OCI-LY7 (cell line): ENCODE results near the gene PSKH1. TPM values are rescaled to one million over a fixed set of nuclear protein-coding genes. Genes with fewer than 3 reads are reported as not detected.

Experiments used
- BruUV-seq: library from RNA; stranded (reverse); fragments of 400-500 nt; replicated peaks from 2 replicates; lab custom pipeline; 2021; lab: Mats Ljungman, UMichigan
- CTCF ChIA-PET: fragments of 300-600 bp; sonication (Branson Sonifier 250); formaldehyde crosslinking; loops from one replicate; lab custom pipeline; 2022; ENCODE audit warnings: antibody characterized with exemption; ENCODE audit not compliant: unreplicated experiment; lab: Charles Lee
- POLR2A ChIA-PET: fragments of 300-600 bp; sonication (Branson Sonifier 250); formaldehyde crosslinking; loops from one replicate; lab custom pipeline; 2022; ENCODE audit warnings: antibody characterized with exemption; lab: Charles Lee
- DNase-seq: peaks from one replicate; pipeline ENCODE4 v3.0.0-alpha.2; 2015; ENCODE audit warnings: low spot score
- H2AFZ ChIP-seq: fragments of 200-600 bp; sonication (generic), shearing (Covaris generic); 2 replicates; pipeline ENCODE4 v1.6.1; 2014; ENCODE audit warnings: mild to moderate bottlenecking, antibody characterized with exemption, low read length, moderate library complexity
- H3K27ac ChIP-seq: fragments of 200-600 bp; sonication (generic); 2 replicates; pipeline ENCODE4 v1.5.1; 2014; ENCODE audit warnings: mixed run types, low read depth, mild to moderate bottlenecking, moderate library complexity, low read length, inconsistent platforms; ENCODE audit not compliant: poor library complexity, severe bottlenecking
- H3K36me3 ChIP-seq: fragments of 200-600 bp; sonication (generic); 2 replicates; pipeline ENCODE4 v1.6.1; 2014; ENCODE audit warnings: mild to moderate bottlenecking, antibody characterized with exemption, low read length, moderate library complexity, mixed read lengths; ENCODE audit not compliant: insufficient read depth
- H3K4me1 ChIP-seq: fragments of 200-600 bp; sonication (generic); 2 replicates; pipeline ENCODE4 v1.5.1; 2014; ENCODE audit warnings: mild to moderate bottlenecking, low read length; ENCODE audit not compliant: insufficient read depth, poor library complexity, severe bottlenecking
- H3K4me2 ChIP-seq: fragments of 200-600 bp; sonication (generic); 2 replicates; pipeline ENCODE4 v1.6.1; 2014; ENCODE audit warnings: mild to moderate bottlenecking, low read length
- H3K4me3 ChIP-seq: fragments of 200-600 bp; sonication (generic); 2 replicates; pipeline ENCODE4 v1.5.1; 2014; ENCODE audit warnings: mild to moderate bottlenecking, low read depth, low read length; ENCODE audit not compliant: poor library complexity, severe bottlenecking
- H3K79me2 ChIP-seq: fragments of 200-600 bp; sonication (generic); 2 replicates; pipeline ENCODE4 v1.6.1; 2016; ENCODE audit warnings: low read depth, mild to moderate bottlenecking, low read length, moderate library complexity, mixed read lengths; ENCODE audit not compliant: insufficient read depth
- H3K9me2 ChIP-seq: fragments of 200-600 bp; sonication (generic); 2 replicates; pipeline ENCODE4 v1.6.1; 2016; ENCODE audit warnings: mild to moderate bottlenecking, low read length, mixed read lengths; ENCODE audit not compliant: insufficient read depth
- H3K9me3 ChIP-seq: fragments of 200-600 bp; sonication (generic); 2 replicates; pipeline ENCODE4 v1.6.1; 2014; ENCODE audit warnings: mild to moderate bottlenecking, mixed run types, low read length, mixed read lengths
- H4K20me1 ChIP-seq: fragments of 200-600 bp; sonication (generic); 2 replicates; pipeline ENCODE4 v1.6.1; 2014; ENCODE audit warnings: mild to moderate bottlenecking, antibody characterized with exemption, low read length, moderate library complexity, mixed read lengths; ENCODE audit not compliant: insufficient read depth
- CTCF ChIP-seq: fragments of 200-600 bp; sonication (generic); conservative IDR thresholded peaks from 2 replicates; pipeline ENCODE4 v1.5.1; 2014; ENCODE audit warnings: mild to moderate bottlenecking, antibody characterized with exemption, low read length, moderate library complexity, mixed read lengths
- EZH2phosphoT487 ChIP-seq: fragments of 200-600 bp; sonication (generic); IDR thresholded peaks from 2 replicates; pipeline ENCODE4 v1.6.1; 2018; ENCODE audit warnings: low read depth, borderline replicate concordance, mild to moderate bottlenecking, mixed run types, antibody characterized with exemption, low read length, moderate library complexity, mixed read lengths
- intact Hi-C: fragments of 100-400 bp; cut with micrococcal nuclease; formaldehyde crosslinking; loops from one replicate; pipeline ENCODE4 v1.10.0; 2022; ENCODE audit not compliant: unreplicated experiment
- total RNA-seq, 2 experiments: library from RNA; depleted of rRNA in 1 of 2; stranded (reverse); fragments of >200 nt in 1 of 2; shearing (Covaris generic) in 1 of 2; gene quantifications; 2 replicates each; pipeline ENCODE4 v1.2.3, GENCODE V29; 2014 to 2022

PSKH1 gene
- total RNA-seq, 2 experiments from 2014 or later: 10.4 to 27.1 TPM

- CTCF ChIA-PET: no interaction called here
- H3K79me2 ChIP-seq: no peaks in the 10 kb centered on the region
- BruUV-seq: no TSS peak
- TF ChIP-seq EZH2phosphoT487: no peak
- TF ChIP-seq CTCF: peak; percentile 89
- peaks cover 22% of the 10 kb centered on the region for H3K4me1 ChIP-seq
- H3K9me2 ChIP-seq: no peaks in the 10 kb centered on the region
- no peak overlapping the region for H3K4me3 ChIP-seq
- no peaks in the 10 kb centered on the region for H3K9me3 ChIP-seq
- no peak overlapping the region for H3K4me2 ChIP-seq
- H4K20me1 ChIP-seq: no peaks in the 10 kb centered on the region
- POLR2A ChIA-PET: no interaction called here
- H2AFZ ChIP-seq: no peak overlapping the region
- intact Hi-C loops: no loop called here
- no peak overlapping the region for H3K27ac ChIP-seq
- H3K36me3 ChIP-seq: no peaks in the 10 kb centered on the region
- peak; percentile 62 for DNase-seq
Measured at GRCh38 chr16:67942200-67942509, 49.1 kb downstream of the PSKH1 start.

DNA sequence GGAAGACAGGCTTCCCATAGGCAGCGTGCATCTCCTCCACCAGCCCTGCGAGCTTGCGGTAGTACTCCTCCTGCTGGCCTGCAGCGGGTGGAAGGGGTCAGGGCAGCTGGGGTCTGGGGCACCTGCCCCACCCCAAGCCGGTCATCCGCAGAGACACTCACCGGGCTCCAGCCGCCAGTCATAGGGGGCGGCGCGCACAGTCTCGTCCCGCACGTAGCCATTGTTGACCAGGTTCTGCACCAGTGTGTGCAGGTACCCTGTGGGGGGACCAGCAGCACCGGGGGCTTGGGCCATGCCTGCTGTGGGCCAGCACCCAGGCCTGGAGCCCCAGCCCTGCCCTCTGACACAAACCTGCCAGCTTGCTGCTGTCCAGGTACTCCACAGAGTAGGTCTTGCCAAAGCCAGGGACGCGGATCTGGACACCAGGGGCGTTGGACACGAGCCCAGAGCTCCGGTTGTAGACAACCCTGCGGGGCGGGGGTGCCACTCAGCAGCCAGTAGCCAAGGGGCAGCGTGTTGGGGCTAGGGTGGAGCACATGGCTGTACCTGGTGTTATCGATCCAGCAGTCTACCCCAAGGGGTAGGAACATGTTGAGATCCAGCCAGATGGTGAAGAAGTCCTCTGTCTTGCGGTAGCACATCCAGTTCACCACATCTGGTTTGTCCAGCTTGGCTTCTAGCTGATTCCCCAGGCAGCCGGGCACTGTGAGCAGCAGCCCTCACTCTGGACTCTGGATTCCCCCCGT, 49.6 kb downstream of the PSKH1 start:
- ChIA-PET POLR2A (no interaction called here), CTCF (no interaction called here)
- H3K9me2 ChIP-seq: no peaks in the 10 kb centered on the region
- no peak overlapping the region for H3K27ac ChIP-seq
- no peaks in the 10 kb centered on the region for H4K20me1 ChIP-seq
- peaks cover 17% of the 10 kb centered on the region for H3K4me1 ChIP-seq
- no peak overlapping the region for H2AFZ ChIP-seq
- DNase-seq: no peak
- no TSS peak for BruUV-seq
- H3K4me3 ChIP-seq: no peak overlapping the region
- TF ChIP-seq CTCF (no peak), EZH2phosphoT487 (no peak)
- H3K9me3 ChIP-seq: no peaks in the 10 kb centered on the region
- H3K36me3 ChIP-seq: no peaks in the 10 kb centered on the region
- no peaks in the 10 kb centered on the region for H3K79me2 ChIP-seq
- no peak overlapping the region for H3K4me2 ChIP-seq
- intact Hi-C loops: no loop called here

DNA sequence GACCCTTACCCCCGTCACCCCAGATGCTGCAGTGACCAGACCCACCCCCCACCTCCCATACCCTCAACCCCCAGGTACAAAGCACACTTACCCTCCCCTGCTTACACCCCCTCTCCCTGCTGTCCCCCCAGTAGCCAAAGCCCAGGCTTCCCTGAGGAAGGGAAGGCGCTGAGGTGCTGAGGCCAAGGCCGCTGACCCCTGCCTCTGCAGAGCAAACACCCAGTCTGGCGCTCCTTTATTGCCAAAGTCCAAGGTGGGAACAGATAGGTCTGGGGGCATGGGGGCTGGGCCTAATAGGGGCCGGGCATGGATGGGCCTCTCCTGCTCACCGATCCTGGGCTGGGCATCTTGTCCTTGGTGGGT, 50.2 kb downstream of the PSKH1 start:
- no TSS peak for BruUV-seq
- Histone ChIP-seq H3K4me2 (no peak overlapping the region), H3K4me1 (peaks cover 17% of the 10 kb centered on the region), H3K4me3 (no peak overlapping the region), H3K9me3 (no peaks in the 10 kb centered on the region), H4K20me1 (no peaks in the 10 kb centered on the region), H3K36me3 (no peaks in the 10 kb centered on the region), H2AFZ (no peak overlapping the region), H3K27ac (no peak overlapping the region), H3K9me2 (no peaks in the 10 kb centered on the region), H3K79me2 (no peaks in the 10 kb centered on the region)
- DNase-seq: no peak
- TF ChIP-seq CTCF (no peak), EZH2phosphoT487 (no peak)
- ChIA-PET CTCF (interaction anchor here (0.6 kb wide), 1 partner anchor 8 kb away, joined by 3 read pairs; no protein-coding TSS in a partner anchor), POLR2A (no interaction called here)
- intact Hi-C loops: no loop called here
